ENCODE measurements around the gene CYP4F2.
A peak's percentile ranks its signal among the peaks of the same experiment; 100 is the strongest.
"Not testable (repeated sequence)": the region's sequence is repeated elsewhere in the genome, so short reads cannot be mapped to it uniquely, and the experiment has no call there.

The CYP4F2 gene, protein sequence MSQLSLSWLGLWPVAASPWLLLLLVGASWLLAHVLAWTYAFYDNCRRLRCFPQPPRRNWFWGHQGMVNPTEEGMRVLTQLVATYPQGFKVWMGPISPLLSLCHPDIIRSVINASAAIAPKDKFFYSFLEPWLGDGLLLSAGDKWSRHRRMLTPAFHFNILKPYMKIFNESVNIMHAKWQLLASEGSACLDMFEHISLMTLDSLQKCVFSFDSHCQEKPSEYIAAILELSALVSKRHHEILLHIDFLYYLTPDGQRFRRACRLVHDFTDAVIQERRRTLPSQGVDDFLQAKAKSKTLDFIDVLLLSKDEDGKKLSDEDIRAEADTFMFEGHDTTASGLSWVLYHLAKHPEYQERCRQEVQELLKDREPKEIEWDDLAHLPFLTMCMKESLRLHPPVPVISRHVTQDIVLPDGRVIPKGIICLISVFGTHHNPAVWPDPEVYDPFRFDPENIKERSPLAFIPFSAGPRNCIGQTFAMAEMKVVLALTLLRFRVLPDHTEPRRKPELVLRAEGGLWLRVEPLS

DNA sequence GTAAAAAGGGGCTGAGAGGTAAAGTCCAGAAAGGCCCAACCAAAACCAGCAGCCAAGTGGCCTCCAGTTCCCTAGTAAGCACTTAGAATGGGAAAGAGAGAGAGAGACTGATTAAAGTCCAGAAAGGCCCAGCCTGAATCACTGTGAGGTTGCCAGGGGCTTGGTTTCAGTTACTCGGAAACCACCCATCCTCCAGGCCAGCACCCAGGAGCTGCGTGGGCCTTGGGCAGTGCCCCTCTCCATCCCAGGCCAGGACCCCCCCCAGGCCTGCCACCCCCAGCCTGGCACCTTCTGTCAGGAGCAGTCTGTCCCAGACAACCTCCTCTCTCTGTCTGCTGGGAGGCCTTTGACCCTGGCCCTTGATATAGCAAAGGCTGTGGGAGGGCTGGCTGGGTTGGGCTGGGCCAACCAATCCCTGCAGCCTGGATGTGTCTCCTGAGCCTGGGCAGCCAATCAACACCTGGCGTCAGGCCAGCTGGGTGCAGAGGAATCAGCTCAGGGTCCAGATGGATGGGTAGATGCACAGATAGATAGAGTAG, at the start of gene CYP4F2:
Gene CYP4F2, minus strand, starts transcription at position 337 of the 539 bp plus-strand sequence. CDS start 463 bp downstream, outside the sequence.
- DNase-seq, result no peak

DNA sequence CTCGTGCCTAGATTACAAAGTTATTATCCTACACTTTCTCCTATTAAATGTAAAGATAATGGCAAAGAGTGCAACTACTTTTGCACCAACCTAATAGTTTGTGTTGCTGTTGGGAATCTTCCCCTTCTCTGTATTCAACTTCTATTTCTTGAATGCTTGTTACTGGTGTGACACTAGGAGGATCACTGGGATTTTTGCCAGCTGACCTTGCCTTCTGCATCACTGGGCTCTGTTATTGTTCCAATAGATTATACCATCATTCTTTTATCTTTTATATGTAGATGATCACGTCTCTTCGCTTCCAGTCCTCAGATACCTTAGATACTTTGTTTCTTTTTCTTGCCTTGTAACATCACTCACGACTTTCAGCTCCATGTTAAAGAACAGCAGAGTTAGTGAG, 47.4 kb upstream of the CYP4F2 start:
- DNase-seq, result no peak

DNA sequence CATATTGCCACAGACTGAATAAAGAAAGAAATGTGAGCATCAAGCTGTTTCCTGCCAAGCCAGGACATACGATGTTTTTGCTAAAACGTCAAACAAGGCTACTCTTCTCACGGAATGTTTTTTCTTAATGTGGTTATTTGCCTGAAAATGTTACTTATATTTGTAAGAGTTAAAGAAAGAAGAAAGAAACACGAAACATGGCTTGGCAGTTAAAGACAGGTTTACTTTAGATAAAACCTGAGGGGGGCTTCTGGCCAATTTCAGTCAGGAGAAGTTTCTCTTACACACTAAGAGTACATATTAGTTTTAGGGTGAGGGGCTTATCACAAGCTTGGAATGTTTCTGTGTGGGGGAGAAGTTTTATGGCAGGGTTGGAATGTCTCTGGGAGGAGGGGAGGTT, 46.5 kb upstream of the CYP4F2 start:
- no peak for DNase-seq

DNA sequence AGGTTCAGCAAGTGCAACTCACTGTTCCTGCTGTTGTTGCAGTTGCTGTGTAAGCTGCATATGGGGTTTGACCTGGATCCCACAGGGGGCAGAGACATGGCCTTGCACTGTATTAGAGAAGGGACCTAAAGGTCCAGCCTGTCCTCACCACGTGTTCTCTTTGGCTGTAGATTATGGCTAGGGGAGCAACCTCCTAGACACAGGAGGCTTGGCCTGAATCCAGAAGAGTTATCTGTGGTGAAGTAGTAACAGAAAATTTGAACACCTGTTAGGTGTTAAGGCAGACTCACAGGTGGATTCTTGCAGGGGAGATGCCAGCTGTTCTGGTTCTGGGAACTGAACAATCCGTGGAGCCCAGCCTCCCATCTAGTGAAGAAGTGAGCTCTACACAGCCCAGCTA, 39.9 kb upstream of the CYP4F2 start:
- DNase-seq, result no peak

DNA sequence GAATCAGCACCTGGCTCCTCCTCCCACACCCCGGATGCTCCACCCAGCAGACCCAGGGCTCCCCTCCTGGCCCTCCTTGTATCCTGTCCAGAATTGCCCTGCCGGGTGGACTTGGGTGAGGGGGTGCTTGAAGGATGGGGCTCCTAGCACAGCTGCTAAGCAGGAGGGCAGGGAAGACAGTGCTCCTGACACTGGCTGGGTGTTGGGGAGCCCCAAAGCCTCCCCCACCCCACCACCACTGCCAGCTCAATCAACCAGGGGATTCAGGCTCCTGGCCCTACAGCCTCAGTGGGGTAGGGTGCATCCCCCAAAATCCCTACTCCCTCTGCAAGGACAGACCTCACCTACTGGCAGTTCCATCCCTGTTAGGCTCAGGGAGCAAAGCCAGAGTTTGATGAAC, 39.1 kb upstream of the CYP4F2 start:
- no peak for DNase-seq

DNA sequence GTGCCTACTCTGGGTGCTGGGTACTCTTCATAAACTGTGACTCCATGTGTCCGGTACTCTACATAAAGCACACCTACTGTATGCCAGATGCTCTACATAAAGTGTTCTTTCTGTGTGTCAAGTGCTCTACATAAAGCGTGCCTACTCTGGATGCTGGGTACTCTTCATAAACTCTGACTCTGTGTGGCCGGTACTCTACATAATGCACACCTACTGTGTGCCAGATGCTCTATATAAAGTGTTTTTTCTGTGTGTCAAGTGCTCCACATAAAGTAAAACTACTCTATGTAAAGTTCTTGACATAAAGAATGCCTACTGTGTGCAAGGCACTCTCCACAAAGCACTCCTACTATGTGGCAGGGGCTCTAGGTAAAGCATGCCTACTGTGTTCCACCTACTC, 38.3 kb upstream of the CYP4F2 start:
- DNase-seq, result no peak

DNA sequence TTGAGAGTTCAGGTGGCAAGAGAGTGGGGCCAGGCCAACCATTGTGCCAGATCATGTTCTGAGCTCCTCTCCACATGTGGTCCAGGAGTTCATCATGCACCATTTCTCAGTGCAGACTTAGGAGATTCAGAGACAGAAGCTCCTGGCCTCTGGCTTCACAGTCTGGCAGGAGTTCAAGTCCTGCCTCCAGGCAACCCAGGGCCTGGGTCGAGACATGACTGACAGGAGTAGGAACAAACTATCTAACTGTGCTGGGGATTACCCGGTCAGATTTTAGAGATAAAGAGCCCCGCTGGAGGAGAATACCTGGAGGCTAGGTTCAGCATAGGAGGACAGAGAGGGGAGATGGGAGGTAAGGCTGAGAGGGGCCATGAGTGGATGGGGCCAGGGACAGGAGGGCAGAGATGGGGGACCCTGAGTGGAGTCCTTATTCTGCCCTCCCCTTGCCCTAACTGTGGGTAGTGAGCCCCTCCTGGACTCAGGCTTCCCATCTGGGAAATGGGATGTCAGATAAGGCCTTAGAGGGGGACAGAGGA, 37.4 kb upstream of the CYP4F2 start:
- peak; percentile 38 for DNase-seq

DNA sequence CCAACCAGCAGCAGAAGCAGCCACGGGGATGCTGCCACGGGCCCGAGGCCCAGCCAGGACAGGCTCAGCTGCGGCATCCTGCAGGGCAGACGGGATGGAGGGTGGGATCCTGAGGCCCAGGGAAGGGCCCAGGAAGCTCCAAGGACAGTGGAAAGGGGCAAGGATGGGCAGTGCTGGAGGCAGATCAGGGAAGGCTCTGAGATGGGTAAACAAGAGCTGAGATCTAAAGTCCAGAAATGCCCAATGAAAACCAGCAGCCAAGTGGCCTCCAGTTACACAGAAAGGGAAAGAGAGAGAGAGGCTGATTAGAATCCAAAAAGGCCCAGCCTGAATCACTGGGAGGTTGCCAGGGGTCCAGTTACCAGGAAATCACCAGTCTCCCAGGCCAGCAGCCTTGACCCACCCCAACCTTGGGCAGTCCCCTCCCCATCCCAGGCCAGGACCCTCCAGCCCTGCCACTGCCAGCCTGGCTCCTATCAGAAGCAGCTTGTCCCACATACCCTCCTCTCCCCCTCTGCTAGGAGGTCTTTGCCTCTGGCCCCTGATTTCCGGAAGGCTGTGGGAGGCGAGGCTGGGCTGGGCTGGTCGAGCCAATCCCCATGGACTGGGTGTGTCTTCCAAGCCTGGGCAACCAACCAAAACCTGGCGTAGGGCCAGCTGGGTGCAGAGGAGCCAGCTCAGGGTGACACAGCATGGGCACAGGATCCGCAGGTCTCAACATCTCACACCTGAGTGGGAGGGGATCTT, 36.6 kb upstream of the CYP4F2 start, which contains the start of gene CYP4F11:
Gene CYP4F11, minus strand, starts transcription at position 198 of the 747 bp plus-strand sequence. Its CDS starts 121 bp downstream, at position 77.
- DNase-seq, result peak; percentile 90

DNA sequence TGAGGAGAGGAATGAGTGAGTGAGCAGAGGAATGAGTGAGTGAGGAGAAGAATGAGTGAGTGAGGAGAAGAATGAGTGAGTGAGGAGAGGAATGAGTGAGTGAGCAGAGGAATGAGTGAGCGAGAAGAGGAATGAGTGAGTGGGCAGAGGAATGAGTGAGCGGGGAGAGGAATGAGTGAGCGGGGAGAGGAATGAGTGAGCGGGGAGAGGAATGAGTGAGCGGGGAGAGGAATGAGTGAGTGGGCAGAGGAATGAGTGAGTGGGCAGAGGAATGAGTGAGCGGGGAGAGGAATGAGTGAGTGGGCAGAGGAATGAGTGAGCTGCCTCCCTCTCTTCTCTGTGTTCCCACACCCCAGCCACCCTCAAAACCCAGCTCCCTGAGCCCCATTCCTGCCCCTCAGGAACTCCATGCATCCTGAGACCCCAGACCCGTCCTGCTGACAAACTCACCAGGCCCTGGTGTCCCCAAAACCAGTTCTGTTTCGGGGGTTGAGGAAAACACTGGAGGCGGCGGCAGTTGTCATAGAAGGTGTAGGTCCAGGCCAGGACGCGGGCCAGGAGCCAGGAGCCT, 36.0 kb upstream of the CYP4F2 start:
- not testable (repeated sequence) for DNase-seq

DNA sequence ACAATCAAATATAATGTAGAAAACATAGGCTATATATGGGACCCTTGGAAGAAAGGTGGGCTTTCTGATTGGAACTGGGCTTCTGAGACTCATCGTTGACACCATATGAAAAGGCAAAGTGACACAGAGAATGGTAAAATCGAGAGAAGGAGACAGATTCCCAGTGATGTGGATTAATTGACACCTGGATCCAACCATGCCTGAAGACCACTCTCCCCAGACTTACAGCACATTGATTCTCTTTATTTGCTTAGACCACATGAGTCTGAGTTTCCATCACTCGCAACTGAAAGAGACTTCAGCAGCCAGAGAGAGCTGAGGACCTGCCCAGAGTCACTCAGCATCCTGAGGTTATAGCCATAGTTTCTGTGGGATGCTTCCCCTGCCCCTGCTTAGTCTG, 30.4 kb upstream of the CYP4F2 start:
- no peak for DNase-seq

DNA sequence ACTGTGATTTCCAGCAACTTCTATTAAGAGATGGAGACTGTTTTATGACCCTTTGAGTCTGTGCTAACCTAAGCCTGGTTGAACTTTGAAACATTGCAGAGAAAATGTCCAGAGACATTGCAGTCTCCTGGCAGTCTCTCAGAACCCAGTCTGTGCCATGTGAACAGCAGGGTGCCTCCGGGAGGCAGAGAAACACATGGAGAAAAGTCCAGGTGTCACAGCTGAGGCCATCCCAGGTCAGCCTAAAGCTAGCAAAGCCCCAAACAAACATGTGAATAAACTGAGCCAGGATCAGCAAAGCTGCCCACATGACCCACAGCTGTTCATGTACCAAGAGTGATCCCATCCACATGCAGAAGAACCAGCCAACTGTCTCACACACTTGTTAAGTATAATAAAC, 28.6 kb upstream of the CYP4F2 start:
- no peak for DNase-seq

DNA sequence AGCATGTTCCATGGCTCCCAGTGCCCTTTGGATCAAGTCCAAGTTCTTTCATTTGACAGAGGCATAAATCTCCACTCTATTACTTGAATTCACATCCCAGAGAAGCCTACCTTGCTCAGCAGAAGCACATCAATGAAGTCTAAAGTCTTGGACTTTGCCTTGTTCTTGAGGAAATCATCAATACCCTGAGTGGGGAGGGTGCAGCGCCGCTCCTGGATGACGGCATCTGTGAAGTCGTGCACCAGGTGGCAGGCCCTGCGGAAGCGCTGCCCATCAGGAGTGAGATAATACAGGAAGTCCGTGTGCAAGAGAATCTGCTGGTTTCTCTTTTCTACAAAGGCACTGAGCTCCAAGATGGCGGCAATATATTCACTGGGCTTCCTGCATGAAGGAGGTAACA, 25.8 kb upstream of the CYP4F2 start:
- DNase-seq, result no peak

DNA sequence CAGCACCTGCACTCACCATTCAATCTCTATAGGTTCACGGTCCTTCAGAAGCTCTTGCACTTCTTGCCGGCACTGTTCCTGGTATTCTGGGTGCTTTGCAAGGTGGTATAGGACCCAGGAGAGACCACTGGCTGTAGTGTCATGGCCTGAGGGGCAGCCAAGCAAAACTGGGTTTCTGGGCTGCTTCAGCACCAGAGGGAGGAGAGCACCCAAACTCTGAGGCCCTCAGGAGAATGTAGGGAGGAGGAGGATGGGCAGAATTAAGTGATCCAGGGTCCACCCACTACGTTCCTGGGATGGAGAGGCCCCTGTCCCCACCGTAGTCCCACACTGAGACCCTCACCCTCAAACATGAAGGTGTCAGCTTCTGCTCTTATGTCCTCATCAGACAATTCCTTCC, 24.1 kb upstream of the CYP4F2 start:
- no peak for DNase-seq

DNA sequence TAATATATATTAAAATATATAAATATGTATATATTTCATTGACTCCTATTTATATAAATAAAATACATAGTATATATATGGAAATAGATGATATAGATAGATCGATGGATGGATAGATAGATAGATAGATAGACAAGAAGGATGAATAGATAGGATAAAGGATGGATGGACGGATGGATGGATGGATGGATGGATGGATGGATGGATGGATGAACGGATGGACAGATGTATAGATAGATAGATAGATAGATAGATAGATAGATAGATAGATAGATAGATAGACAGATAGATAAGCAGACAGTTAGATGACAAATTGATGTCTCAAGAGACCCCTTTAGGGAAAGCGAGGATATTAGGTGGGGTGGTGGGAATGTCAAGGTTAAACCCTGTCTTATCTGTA, 21.4 kb upstream of the CYP4F2 start:
- DNase-seq, result no peak

DNA sequence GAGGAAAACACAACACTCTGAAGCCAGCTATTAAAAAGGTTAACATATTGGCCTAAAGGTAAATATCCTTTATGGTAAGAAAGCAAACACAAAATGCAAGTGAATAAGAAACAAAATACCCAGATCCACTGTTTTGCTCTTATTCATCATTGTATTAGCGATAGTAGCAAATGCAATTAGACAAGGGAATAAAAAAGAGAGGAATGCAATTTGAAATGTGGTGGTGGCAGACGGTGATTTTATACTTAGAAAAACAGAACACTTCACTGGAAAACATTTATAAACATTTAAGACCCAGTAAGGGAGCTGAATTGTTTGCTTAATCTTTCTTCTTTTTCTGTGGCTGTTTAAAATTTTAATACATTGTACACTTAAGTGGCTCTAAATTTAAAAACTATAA, 17.2 kb upstream of the CYP4F2 start:
- DNase-seq, result no peak

DNA sequence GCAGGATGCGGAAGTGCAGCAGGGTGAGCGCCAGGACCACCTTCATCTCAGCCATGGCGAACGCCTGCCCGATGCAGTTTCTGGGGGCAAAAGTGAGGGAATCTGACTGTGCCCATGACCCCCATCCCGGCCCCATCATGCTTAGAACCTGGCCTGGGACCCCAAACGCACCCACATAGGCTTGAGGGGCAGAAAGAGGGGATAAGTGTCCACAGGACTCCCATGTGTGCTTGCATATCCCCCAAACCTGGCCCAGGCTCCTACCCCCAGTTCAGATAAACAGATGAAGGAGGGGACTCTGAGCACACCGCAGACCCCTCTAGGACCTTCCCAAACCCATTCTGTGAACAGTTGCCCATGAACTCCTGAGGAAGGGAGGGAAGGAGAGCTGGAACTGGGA, 16.0 kb upstream of the CYP4F2 start:
- no peak for DNase-seq

DNA sequence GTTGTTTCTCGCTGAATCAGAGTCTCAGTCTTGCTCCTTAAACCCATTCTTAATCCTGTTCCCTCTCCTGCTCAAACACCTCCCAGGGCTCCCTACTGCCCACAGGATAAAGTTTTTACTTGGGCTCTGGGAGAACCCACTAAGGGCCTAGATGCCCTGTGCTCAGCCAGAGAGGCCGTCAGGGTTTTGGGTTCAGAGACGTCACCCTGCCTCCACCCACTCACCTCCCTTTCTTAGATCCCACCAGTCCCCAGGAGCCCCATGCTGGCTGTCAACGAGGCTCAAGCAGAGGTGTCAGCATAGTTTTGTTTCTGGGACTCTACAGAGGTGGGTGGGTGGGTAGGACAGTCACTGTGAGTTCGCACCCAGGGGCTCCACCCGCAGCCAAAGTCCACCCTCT, 15.5 kb upstream of the CYP4F2 start:
- DNase-seq, result no peak

DNA sequence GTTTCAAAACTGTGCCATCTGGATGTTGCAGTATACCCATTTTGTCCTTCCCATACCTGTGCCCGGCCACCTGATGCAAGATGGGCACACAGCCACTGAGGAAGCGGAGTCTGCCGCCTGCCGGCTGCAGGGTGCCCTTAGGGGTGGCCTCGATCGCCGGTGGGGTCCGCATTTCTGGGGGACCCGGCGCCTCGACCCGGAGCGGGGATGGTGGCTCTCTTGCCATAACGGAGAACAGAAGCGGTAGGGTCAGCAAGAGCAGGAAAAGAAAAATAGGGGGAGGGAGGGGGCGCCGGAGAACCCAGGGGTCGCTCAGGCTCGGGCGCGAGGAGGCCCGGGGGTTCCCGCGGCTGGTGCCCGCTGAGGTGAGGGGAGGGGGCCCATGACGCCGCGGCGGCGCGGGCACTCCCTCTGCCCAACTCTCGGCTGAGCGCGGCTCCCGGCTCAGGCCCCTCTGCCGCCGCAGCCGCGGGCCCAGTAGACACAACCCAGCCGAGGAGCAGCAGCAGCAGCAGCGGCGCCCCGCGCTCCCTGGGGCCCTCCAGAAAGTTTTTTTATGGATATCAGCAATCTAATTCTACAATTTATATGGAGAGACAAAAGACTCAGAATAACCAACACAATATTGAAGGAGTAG, 13.8 kb upstream of the CYP4F2 start:
- DNase-seq, result no peak

DNA sequence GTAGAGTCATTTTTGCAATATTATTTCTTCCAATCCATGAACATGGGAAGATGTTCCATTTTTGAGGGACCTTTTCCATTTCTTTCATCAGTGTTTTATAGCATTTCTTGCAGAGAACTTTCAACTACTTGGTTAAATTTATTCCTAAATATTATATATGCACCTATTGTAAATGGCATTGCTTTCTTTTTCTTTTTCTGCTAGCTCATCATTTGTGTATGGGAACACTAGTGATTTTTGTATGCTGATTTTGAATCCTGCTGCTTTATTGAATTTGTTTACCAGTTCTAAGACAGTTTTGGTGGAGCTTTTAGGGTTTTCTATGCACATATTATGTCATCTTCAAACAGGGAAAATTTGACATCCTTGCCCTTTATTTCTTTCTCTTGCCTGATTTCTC, 7.2 kb upstream of the CYP4F2 start:
- no peak for DNase-seq

DNA sequence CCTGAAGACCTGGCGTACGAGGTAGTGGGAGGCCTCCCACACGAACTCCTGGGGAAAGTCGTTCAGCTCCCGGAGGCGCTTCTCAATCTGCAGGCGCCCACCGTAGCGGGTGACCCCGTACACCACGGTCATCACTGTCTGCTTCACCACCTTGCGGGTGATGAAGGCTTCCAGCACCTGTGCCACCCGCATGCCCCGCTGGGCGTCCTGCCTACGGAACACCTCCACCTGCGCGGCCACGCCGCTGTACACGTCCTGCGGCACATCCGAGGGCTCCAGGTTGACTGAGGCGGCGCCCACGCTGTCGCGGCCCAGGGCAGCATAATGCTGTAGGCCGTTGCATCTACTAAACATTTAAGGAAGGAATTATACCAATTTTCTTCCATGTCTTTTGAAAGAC, 5.0 kb upstream of the CYP4F2 start:
- not testable (repeated sequence) for DNase-seq

DNA sequence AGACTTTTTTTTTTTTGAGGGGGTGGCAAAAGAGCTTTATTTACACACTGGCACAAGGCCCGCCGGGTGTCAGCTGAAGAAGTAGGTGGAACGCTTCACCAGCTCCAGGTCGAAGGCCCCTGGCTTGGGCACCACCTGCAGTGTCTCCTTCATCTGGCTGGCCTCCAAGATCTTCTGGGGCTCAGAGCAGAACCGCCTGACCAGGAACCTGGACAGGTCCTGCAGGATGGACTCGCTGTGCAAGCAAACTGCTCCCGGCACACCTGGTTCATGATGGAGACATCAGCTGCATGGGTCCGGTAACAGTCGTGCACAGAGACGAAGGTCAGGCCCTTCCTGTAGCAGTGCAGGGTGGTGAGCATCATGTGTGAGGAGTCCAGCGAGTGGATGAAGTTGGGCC, 4.4 kb upstream of the CYP4F2 start:
- no peak for DNase-seq

DNA sequence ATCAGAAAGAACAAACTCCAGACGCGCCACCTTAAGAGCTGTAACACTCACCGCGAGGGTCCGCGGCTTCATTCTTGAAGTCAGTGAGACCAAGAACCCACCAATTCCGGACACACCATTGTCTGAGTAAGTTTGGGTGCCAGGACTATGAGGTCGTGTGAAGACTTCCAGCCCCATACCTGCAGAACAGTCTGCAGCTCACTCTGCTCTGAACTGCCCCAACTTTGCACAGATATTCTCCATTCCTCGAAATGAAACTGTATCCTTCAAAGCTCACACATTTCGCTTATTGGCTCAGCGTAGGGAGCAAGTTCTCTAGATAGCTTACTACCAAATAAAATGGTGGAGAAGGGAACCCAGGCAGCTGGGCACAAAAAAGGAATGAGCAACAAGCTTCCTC, 2.6 kb upstream of the CYP4F2 start:
- DNase-seq, result no peak

DNA sequence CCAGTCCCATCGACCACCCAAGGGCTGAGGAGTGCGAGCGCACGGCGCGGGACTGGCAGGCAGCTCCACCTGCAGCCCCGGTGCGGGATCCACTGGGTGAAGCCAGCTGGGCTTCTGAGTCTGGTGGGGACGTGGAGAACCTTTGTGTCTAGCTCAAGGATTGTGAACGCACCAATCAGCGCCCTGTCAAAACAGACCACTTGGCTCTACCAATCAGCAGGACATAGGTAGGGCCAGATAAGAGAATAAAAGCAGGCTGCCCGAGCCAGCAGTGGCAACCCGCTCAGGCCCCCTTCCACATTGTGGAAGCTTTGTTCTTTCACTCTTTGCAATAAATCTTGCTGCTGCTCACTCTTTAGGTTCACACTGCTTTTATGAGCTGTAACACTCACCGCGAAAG, 2.2 kb upstream of the CYP4F2 start:
- not testable (repeated sequence) for DNase-seq
